K562 (cell line): ENCODE results near the gene SLC25A21. TPM values are rescaled to one million over a fixed set of nuclear protein-coding genes. Genes with fewer than 3 reads are reported as not detected.

Experiments used
- ATF1 ChIP-seq, 2 experiments: fragments of 450-650 bp in 1 of 2; IDR thresholded peaks; 2 replicates each; pipeline ENCODE4 v1.6.1; 2016; ENCODE audit warnings: missing compliant biosample characterization in 1 of 2, missing genetic modification characterization in 1 of 2
- CC2D1A ChIP-seq: fragments of 450-650 bp; IDR thresholded peaks from 2 replicates; pipeline ENCODE4 v1.6.1; 2017; ENCODE audit warnings: mild to moderate bottlenecking
- CHD4 ChIP-seq: fragments of 200-600 bp; sonication (generic); IDR thresholded peaks from 3 replicates; pipeline ENCODE4 v1.6.1; 2012; ENCODE audit warnings: low read depth, mild to moderate bottlenecking, mixed read lengths, low read length, inconsistent platforms; ENCODE audit not compliant: insufficient read depth, insufficient replicate concordance, poor library complexity, severe bottlenecking
- DDX20 ChIP-seq: fragments of 450-650 bp; IDR thresholded peaks from 2 replicates; pipeline ENCODE4 v1.6.1; 2016; ENCODE audit warnings: missing genetic modification characterization, low read depth, mild to moderate bottlenecking, missing compliant biosample characterization, moderate library complexity
- EP300 ChIP-seq: IDR thresholded peaks from 2 replicates; pipeline ENCODE4 v1.6.1; 2012; ENCODE audit warnings: low read length, improper control_type of control experiment
- GATA2 ChIP-seq: sonication (generic); formaldehyde crosslinking; IDR thresholded peaks from 2 replicates; pipeline ENCODE4 v1.4.0; 2020; ENCODE audit warnings: mild to moderate bottlenecking, missing genetic modification reagents
- HDAC1 ChIP-seq, 2 experiments: fragments of 450-650 bp; IDR thresholded peaks; 2 replicates each; pipeline ENCODE4 v1.6.1; 2016 to 2017; ENCODE audit warnings: inconsistent platforms in 1 of 2, mild to moderate bottlenecking in 1 of 2, moderate library complexity in 1 of 2
- HDAC2 ChIP-seq: fragments of 450-650 bp; IDR thresholded peaks from 2 replicates; pipeline ENCODE4 v1.6.1; 2016; ENCODE audit warnings: mild to moderate bottlenecking
- HLTF ChIP-seq: fragments of 450-650 bp; IDR thresholded peaks from 2 replicates; pipeline ENCODE4 v1.6.1; 2016
- IRF9 ChIP-seq: fragments of 450-650 bp; IDR thresholded peaks from 2 replicates; pipeline ENCODE4 v1.6.1; 2016; ENCODE audit warnings: missing biosample characterization, missing genetic modification characterization
- KLF10 ChIP-seq: fragments of 250-450 bp; sonication (Bioruptor Pico); IDR thresholded peaks from 2 replicates; pipeline ENCODE4 v1.6.1; 2021; ENCODE audit warnings: matching md5 sums
- MAZ ChIP-seq, 2 experiments: fragments of 450-650 bp in 1 of 2; sonication (generic) in 1 of 2; formaldehyde crosslinking; IDR thresholded peaks in 1 of 2; conservative IDR thresholded peaks in 1 of 2; 2 replicates each; pipeline versions ENCODE4 v1.4.0 to v1.5.0; 2020; ENCODE audit warnings: mild to moderate bottlenecking in 1 of 2, missing genetic modification reagents in 1 of 2
- NFXL1 ChIP-seq: fragments of 450-650 bp; formaldehyde crosslinking; IDR thresholded peaks from 2 replicates; pipeline ENCODE4 v1.4.0; 2021; ENCODE audit warnings: mild to moderate bottlenecking
- PCBP1 ChIP-seq: fragments of 200-400 bp; formaldehyde crosslinking; IDR thresholded peaks from 2 replicates; pipeline ENCODE4 v1.6.1; 2018; ENCODE audit warnings: mild to moderate bottlenecking, low read depth, low read length; ENCODE audit not compliant: poor library complexity, severe bottlenecking
- PML ChIP-seq: IDR thresholded peaks from 2 replicates; pipeline ENCODE4 v1.6.1; 2012; ENCODE audit warnings: low read length, inconsistent platforms
- PRPF4 ChIP-seq: fragments of 200-400 bp; formaldehyde crosslinking; IDR thresholded peaks from one replicate; pipeline ENCODE4 v1.6.1; 2017; ENCODE audit warnings: low read length, low read depth, mild to moderate bottlenecking; ENCODE audit not compliant: insufficient read depth, poor library complexity, severe bottlenecking
- TFAP4 ChIP-seq: sonication (generic); formaldehyde crosslinking; IDR thresholded peaks from 2 replicates; pipeline ENCODE4 v1.8.0; 2022; ENCODE audit warnings: missing genetic modification reagents, mild to moderate bottlenecking, moderate library complexity, borderline replicate concordance
- XRCC3 ChIP-seq: fragments of 450-650 bp; IDR thresholded peaks from 2 replicates; pipeline ENCODE4 v1.6.1; 2017; ENCODE audit warnings: mild to moderate bottlenecking, moderate library complexity
- ZEB2 ChIP-seq: fragments of 450-650 bp; IDR thresholded peaks from 2 replicates; pipeline ENCODE4 v1.6.1; 2016
- ZFX ChIP-seq: sonication (generic); formaldehyde crosslinking; IDR thresholded peaks from 2 replicates; pipeline ENCODE4 v1.8.0; 2022; ENCODE audit warnings: mild to moderate bottlenecking, missing genetic modification reagents, moderate library complexity
- ZNF253 ChIP-seq: fragments of 250-450 bp; sonication (Bioruptor Pico); conservative IDR thresholded peaks from 2 replicates; pipeline ENCODE4 v1.6.1; 2021; ENCODE audit warnings: mild to moderate bottlenecking
- ZNF324 ChIP-seq: fragments of 250-450 bp; sonication (Bioruptor Pico); IDR thresholded peaks from 2 replicates; pipeline ENCODE4 v1.4.0; 2020; ENCODE audit warnings: mild to moderate bottlenecking
- ZNF592 ChIP-seq: fragments of 450-650 bp; IDR thresholded peaks from 2 replicates; pipeline ENCODE4 v1.6.1; 2017; ENCODE audit warnings: antibody characterized with exemption, mild to moderate bottlenecking
- ZNF780A ChIP-seq: fragments of 250-450 bp; sonication (Bioruptor Pico); IDR thresholded peaks from 2 replicates; pipeline ENCODE4 v1.5.0; 2021; ENCODE audit warnings: mild to moderate bottlenecking
- polyA plus RNA-seq, 8 experiments: library from polyadenylated mRNA; depleted of rRNA in 4 of 8; stranded (reverse) in 5 of 8; unstranded in 3 of 8; fragments of >200 nt; fragmentation: Nextera tagmentation in 2 of 8; fragmentation: Illumina TruSeq in 1 of 8; extraction: Ambion mirVana in 2 of 8; extraction: Trizol in 1 of 8; gene quantifications; 2 replicates each; pipeline versions ENCODE4 v1.2.1 to v1.2.3, GENCODE V29; 2011 to 2014; ENCODE audit warnings: inconsistent platforms in 1 of 8, missing spikeins in 1 of 8
- total RNA-seq, 7 experiments: library from RNA; depleted of rRNA in 6 of 7; stranded (reverse); fragments of >200 nt in 6 of 7; fragmentation: Illumina TruSeq in 2 of 7; extraction: Trizol in 2 of 7; gene quantifications; 2 replicates each; pipeline versions ENCODE4 v1.2.1 to v1.2.3, GENCODE V29; 2011 to 2021; ENCODE audit warnings: low replicate concordance in 1 of 7

The SLC25A21 gene
- total and polyA plus RNA-seq, 9 of the 15 experiments (the other 6 are each of a cell fraction or from before 2014, with no cell fraction given): 15.2 to 46.7 (median 28.7) TPM

GRCh38 chr14:37168721-37169120, 3.7 kb downstream of the SLC25A21 start (continued):
- peak; percentile 72 for TF ChIP-seq ZNF592
- TF ChIP-seq DDX20: no peak
- TF ChIP-seq MAZ (CRISPR knock-in tag; conservative IDR thresholded peaks at IDR 0.05 in 1 of 2, IDR thresholded peaks at IDR 0.05 in 1 of 2): no peak; a peak in 1 of 4 replicates
- TF ChIP-seq ZNF780A: no peak
- peak; percentile 63 for TF ChIP-seq ZEB2
- TF ChIP-seq PCBP1: no peak
- no peak for TF ChIP-seq IRF9 (tag)
- TF ChIP-seq NFXL1 (CRISPR knock-in tag): no peak
- TF ChIP-seq HDAC2: peak; percentile 48; the same call in 1 of the 2 replicates
- no peak for TF ChIP-seq KLF10 (CRISPR knock-in tag)
- TF ChIP-seq XRCC3: no peak
- TF ChIP-seq ATF1 (CRISPR knock-in tag; IDR thresholded peaks at IDR 0.05): no peak
- TF ChIP-seq ATF1 (tag; IDR thresholded peaks at IDR 0.05): 0 out of 2 replicates have a peak, but pooled peaks have one; percentile 26
- TF ChIP-seq ZFX (CRISPR knock-in tag): no peak
- no peak for TF ChIP-seq ZNF253 (CRISPR knock-in tag)
- TF ChIP-seq GATA2: peak; percentile 85
- peak; percentile 83; the same call in 1 of the 2 replicates for TF ChIP-seq CC2D1A
- TF ChIP-seq EP300: peak; percentile 84
- TF ChIP-seq PRPF4: no peak
- TF ChIP-seq TFAP4 (CRISPR knock-in tag): no peak
- TF ChIP-seq CHD4: no peak
- peak in 1 of 2 experiments; percentile 57; a peak in 1 of 4 replicates for TF ChIP-seq HDAC1 (IDR thresholded peaks at IDR 0.05)
- TF ChIP-seq HLTF: no peak
- TF ChIP-seq PML: peak; percentile 78
- TF ChIP-seq ZNF324 (CRISPR knock-in tag): no peak
